K562 (cell line): Measurements from ENCODE around the gene PDCD11. TPM values are rescaled to one million over a fixed set of nuclear protein-coding genes. Genes with fewer than 3 reads are reported as not detected.

Experiments
- ATAC-seq: fragments of 200-7000 bp; cut with Tn5 transposase; 3 replicates; pipeline ENCODE4 v1.9.1; 2020; ENCODE audit warnings: moderate library complexity
- BruUV-seq: library from RNA; stranded (reverse); fragments of 400-500 nt; replicated peaks from 2 replicates; lab custom pipeline; 2021; lab: Mats Ljungman, UMichigan
- CTCF ChIA-PET: fragments of 300-600 bp; formaldehyde crosslinking; extraction: SDS; loops from one replicate; lab custom pipeline; 2021; ENCODE audit warnings: low intra/inter-chr PET ratio; lab: Yijun Ruan, JAX
- POLR2A ChIA-PET: fragments of 300-600, 350-650 bp; sonication (Branson Sonifier 250); formaldehyde crosslinking; extraction: SDS; loops from one replicate; lab custom pipeline; 2021; ENCODE audit warnings: antibody characterized with exemption, inconsistent platforms; lab: Yijun Ruan, JAX
- DNase-seq, 4 experiments: peaks; one replicate each; pipeline versions ENCODE4 v3.0.0 to v3.0.0-alpha.2; 2011 to 2018; ENCODE audit warnings: low spot score in 3 of 4, mixed read lengths in 3 of 4; ENCODE audit errors: extremely low read depth in 1 of 4
- FAIRE-seq: peaks from 2 replicates; lab custom pipeline; 2011; peaks lifted over from hg19 to GRCh38; lab: Jason Lieb, UNC
- H2AFZ ChIP-seq: 2 replicates; pipeline ENCODE4 v1.6.0; 2011; ENCODE audit warnings: low read depth, low read length, control low read depth, inconsistent platforms
- H3K27ac ChIP-seq: fragments of 200-600 bp; 3 replicates; pipeline ENCODE4 v1.8.0; 2011; ENCODE audit warnings: low read depth, mild to moderate bottlenecking, control low read depth, inconsistent platforms, low read length, moderate library complexity, mixed read lengths; ENCODE audit errors: extremely low read depth
- H3K27me3 ChIP-seq, 2 experiments: fragments of 300-600 bp in 1 of 2; 2 replicates in 1 of 2; 3 replicates in 1 of 2; pipeline versions ENCODE4 v1.6.0 to v1.8.0; 2011; ENCODE audit warnings: inconsistent platforms in 2 of 2, low read length in 2 of 2, mild to moderate bottlenecking in 1 of 2, mixed read lengths in 1 of 2, moderate library complexity in 1 of 2; ENCODE audit not compliant: control insufficient read depth in 2 of 2, insufficient read depth in 2 of 2
- H3K36me3 ChIP-seq: fragments of 300-600 bp; 3 replicates; pipeline ENCODE4 v1.8.0; 2011; ENCODE audit warnings: mild to moderate bottlenecking, low read length, inconsistent platforms; ENCODE audit not compliant: control insufficient read depth, insufficient read depth
- H3K4me1 ChIP-seq, 2 experiments: fragments of 200-600 bp in 1 of 2; replicated peaks in 1 of 2; 2 replicates in 1 of 2; 3 replicates in 1 of 2; pipeline versions ENCODE4 v1.5.1 to v1.8.0; 2011; ENCODE audit warnings: inconsistent platforms in 2 of 2, low read length in 2 of 2, mild to moderate bottlenecking in 1 of 2, mixed read lengths in 1 of 2, moderate library complexity in 1 of 2; ENCODE audit not compliant: control insufficient read depth in 2 of 2, insufficient read depth in 2 of 2
- H3K4me2 ChIP-seq: 2 replicates; pipeline ENCODE4 v1.6.1; 2011; ENCODE audit warnings: low read length, control low read depth, inconsistent platforms, mixed read lengths; ENCODE audit not compliant: insufficient read depth
- H3K4me3 ChIP-seq: fragments of 200-600 bp; sonication (generic), shearing (Covaris generic); 2 replicates; pipeline ENCODE4 v1.5.1; 2016; ENCODE audit warnings: control low read depth, inconsistent platforms
- H3K79me2 ChIP-seq: fragments of 200-600 bp; 3 replicates; pipeline ENCODE4 v1.8.0; 2011; ENCODE audit warnings: low read length, inconsistent platforms; ENCODE audit not compliant: control insufficient read depth, insufficient read depth
- H3K9ac ChIP-seq, 2 experiments: 2 replicates each; pipeline versions ENCODE4 v1.6.0 to v1.6.1; 2011; ENCODE audit warnings: low read depth in 2 of 2, low read length in 2 of 2, control low read depth in 1 of 2, inconsistent platforms in 1 of 2, mild to moderate bottlenecking in 1 of 2, mixed read lengths in 1 of 2; ENCODE audit not compliant: insufficient read depth in 1 of 2
- H3K9me1 ChIP-seq: one replicate; pipeline ENCODE4 v1.6.0; 2011; ENCODE audit warnings: inconsistent platforms, mild to moderate bottlenecking, low read length, moderate library complexity; ENCODE audit not compliant: control insufficient read depth, insufficient read depth
- H3K9me3 ChIP-seq: replicated peaks from 2 replicates; pipeline ENCODE4 v1.5.1; 2011; ENCODE audit warnings: low read depth, low read length, inconsistent platforms; ENCODE audit not compliant: control insufficient read depth, insufficient read depth
- H4K20me1 ChIP-seq: replicated peaks from 2 replicates; pipeline ENCODE4 v1.6.1; 2011; ENCODE audit warnings: low read length, inconsistent platforms, mixed read lengths; ENCODE audit not compliant: control insufficient read depth, insufficient read depth
- EP400 ChIP-seq: fragments of 450-650 bp; IDR thresholded peaks from 2 replicates; pipeline ENCODE4 v1.6.1; 2017; ENCODE audit warnings: antibody characterized with exemption, mild to moderate bottlenecking, moderate library complexity
- FOXA1 ChIP-seq: fragments of 450-650 bp; IDR thresholded peaks from 2 replicates; pipeline ENCODE4 v1.6.1; 2016; ENCODE audit warnings: mild to moderate bottlenecking, borderline replicate concordance
- HDAC1 ChIP-seq, 2 experiments: fragments of 450-650 bp; IDR thresholded peaks; 2 replicates each; pipeline ENCODE4 v1.6.1; 2016 to 2017; ENCODE audit warnings: inconsistent platforms in 1 of 2, mild to moderate bottlenecking in 1 of 2, moderate library complexity in 1 of 2
- SAFB ChIP-seq: fragments of 200-400 bp; formaldehyde crosslinking; IDR thresholded peaks from 2 replicates; pipeline ENCODE4 v1.6.1; 2017; ENCODE audit warnings: low read depth, low read length, borderline replicate concordance
- WGBS: fragments of 100-300 bp; shearing (Covaris generic); methylation state at CpG from one replicate; pipeline ENCODE4 v1.1.6; 2016; ENCODE audit warnings: low coverage, mixed read lengths; ENCODE audit not compliant: insufficient coverage; ENCODE audit errors: missing lambda C conversion rate; 5-methylcytosine and 5-hydroxymethylcytosine counted together
- in situ Hi-C: fragments of 300-500 bp; cut with MboI; formaldehyde crosslinking; loops from 4 replicates; pipeline ENCODE4 v1.15.0; 2018; ENCODE audit warnings: inconsistent platforms, mixed read lengths
- intact Hi-C: fragments of 100-400 bp; cut with micrococcal nuclease; formaldehyde crosslinking; loops from 2 replicates; pipeline ENCODE4 v1.14.2; 2022
- polyA plus RNA-seq, 8 experiments: library from polyadenylated mRNA; depleted of rRNA in 4 of 8; stranded (reverse) in 5 of 8; unstranded in 3 of 8; fragments of >200 nt; fragmentation: Nextera tagmentation in 2 of 8; fragmentation: Illumina TruSeq in 1 of 8; extraction: Ambion mirVana in 2 of 8; extraction: Trizol in 1 of 8; gene quantifications; 2 replicates each; pipeline versions ENCODE4 v1.2.1 to v1.2.3, GENCODE V29; 2011 to 2014; ENCODE audit warnings: inconsistent platforms in 1 of 8, missing spikeins in 1 of 8
- total RNA-seq, 7 experiments: library from RNA; depleted of rRNA in 6 of 7; stranded (reverse); fragments of >200 nt in 6 of 7; fragmentation: Illumina TruSeq in 2 of 7; extraction: Trizol in 2 of 7; gene quantifications; 2 replicates each; pipeline versions ENCODE4 v1.2.1 to v1.2.3, GENCODE V29; 2011 to 2021; ENCODE audit warnings: low replicate concordance in 1 of 7
- TF ChIP-seq, protein P1 (sequence below): sonication (generic); formaldehyde crosslinking; IDR thresholded peaks from 2 replicates; pipeline ENCODE4 v1.8.1; 2023; ENCODE audit warnings: mild to moderate bottlenecking, missing genetic modification reagents, moderate library complexity
- TF ChIP-seq, protein P2 (sequence below), 2 experiments: fragments of 450-650 bp; conservative IDR thresholded peaks; 2 replicates each; pipeline ENCODE4 v1.6.1; 2017; ENCODE audit warnings: mild to moderate bottlenecking in 2 of 2, moderate library complexity in 2 of 2

Gene PDCD11
- total and polyA plus RNA-seq, 9 of the 15 experiments (the other 6 are each of a cell fraction or from before 2014, with no cell fraction given) = 14.8 to 73.8 (median 50.0) TPM

DNA sequence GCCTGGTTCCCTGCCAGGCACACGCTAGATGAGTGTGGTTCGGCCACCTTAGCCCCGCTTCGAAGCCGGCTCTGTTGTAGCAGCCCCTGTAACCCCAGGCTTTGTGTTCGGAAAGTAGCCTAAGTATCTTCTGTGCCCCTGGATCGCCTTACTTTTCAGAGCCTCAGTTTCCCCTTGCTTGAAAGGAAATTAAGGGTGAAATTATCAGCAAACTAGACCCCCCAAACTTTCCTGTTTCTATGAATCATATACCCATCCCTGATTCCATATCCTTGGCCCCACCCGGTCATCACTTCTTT lies 312 bp downstream of the PDCD11 start:
- peak overlapping the region; percentile 63 for H2AFZ ChIP-seq
- H3K27me3 ChIP-seq = no peaks in the 10 kb centered on the region
- peaks cover 71% of the 10 kb centered on the region for H3K36me3 ChIP-seq
- peak overlapping the region; percentile 85 to 94 for H3K9ac ChIP-seq
- peak overlapping the region; percentile 74 for H3K4me3 ChIP-seq
- TSS peak; percentile 80 for BruUV-seq
- WGBS = 0% methylated on average over 8 of the region's 8 CpGs
- H3K4me2 ChIP-seq = peak overlapping the region; percentile 92
- H3K4me1 ChIP-seq = peaks cover 10 to 15% of the 10 kb centered on the region in 2 experiments; a peak in 4 of 5 replicates
- peaks cover 82% of the 10 kb centered on the region for H3K79me2 ChIP-seq
- H3K27ac ChIP-seq = peak overlapping the region; percentile 72
- no peaks in the 10 kb centered on the region for H3K9me3 ChIP-seq
- FAIRE-seq (no peak), DNase-seq (peak in 3 of 4 experiments; percentile 11 to 14 (median 12)), ATAC-seq (peak; percentile 3; the same call in 1 of the 3 replicates)
- intact Hi-C loops = loop anchor here (5.0 kb wide), 1 partner anchor 44 kb away; the partner anchor contains the start of gene PCGF6
- TF ChIP-seq FOXA1 = no peak
- TF ChIP-seq, protein P1, sequence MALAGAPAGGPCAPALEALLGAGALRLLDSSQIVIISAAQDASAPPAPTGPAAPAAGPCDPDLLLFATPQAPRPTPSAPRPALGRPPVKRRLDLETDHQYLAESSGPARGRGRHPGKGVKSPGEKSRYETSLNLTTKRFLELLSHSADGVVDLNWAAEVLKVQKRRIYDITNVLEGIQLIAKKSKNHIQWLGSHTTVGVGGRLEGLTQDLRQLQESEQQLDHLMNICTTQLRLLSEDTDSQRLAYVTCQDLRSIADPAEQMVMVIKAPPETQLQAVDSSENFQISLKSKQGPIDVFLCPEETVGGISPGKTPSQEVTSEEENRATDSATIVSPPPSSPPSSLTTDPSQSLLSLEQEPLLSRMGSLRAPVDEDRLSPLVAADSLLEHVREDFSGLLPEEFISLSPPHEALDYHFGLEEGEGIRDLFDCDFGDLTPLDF (CRISPR knock-in tag) = 0 out of 2 replicates have a peak, but pooled peaks have one; percentile 4
- TF ChIP-seq, protein P2, sequence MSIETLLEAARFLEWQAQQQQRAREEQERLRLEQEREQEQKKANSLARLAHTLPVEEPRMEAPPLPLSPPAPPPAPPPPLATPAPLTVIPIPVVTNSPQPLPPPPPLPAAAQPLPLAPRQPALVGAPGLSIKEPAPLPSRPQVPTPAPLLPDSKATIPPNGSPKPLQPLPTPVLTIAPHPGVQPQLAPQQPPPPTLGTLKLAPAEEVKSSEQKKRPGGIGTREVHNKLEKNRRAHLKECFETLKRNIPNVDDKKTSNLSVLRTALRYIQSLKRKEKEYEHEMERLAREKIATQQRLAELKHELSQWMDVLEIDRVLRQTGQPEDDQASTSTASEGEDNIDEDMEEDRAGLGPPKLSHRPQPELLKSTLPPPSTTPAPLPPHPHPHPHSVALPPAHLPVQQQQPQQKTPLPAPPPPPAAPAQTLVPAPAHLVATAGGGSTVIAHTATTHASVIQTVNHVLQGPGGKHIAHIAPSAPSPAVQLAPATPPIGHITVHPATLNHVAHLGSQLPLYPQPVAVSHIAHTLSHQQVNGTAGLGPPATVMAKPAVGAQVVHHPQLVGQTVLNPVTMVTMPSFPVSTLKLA (conservative IDR thresholded peaks at IDR 0.05) = peak; percentile 21 to 68; a peak in 2 of 4 replicates
- no peak for TF ChIP-seq SAFB
- peak; percentile 66; the same call in 1 of the 2 replicates for TF ChIP-seq EP400
- TF ChIP-seq HDAC1 (IDR thresholded peaks at IDR 0.05) = 0 out of 4 replicates have a peak, but pooled peaks of 1 of the 2 experiments have one; percentile 8
- peaks cover 5% of the 10 kb centered on the region for H3K9me1 ChIP-seq
- ChIA-PET POLR2A (interaction anchor here (1.7 to 2.0 kb wide), 2 partner anchors 28 to 29 kb away, joined by 4 to 6 read pairs; partner anchors contain the start of gene TAF5), CTCF (no interaction called here)
- 0 out of 2 replicates have a peak, but pooled peaks cover 4% of the 10 kb centered on the region for H4K20me1 ChIP-seq
- in situ Hi-C loops = no loop called here
